H9 (cell line): ENCODE measurements around the gene ZNF586. TPM values are rescaled to one million over a fixed set of nuclear protein-coding genes. Genes with fewer than 3 reads are reported as not detected.
"Not testable (repeated sequence)": the region's sequence is repeated elsewhere in the genome, so short reads cannot be mapped to it uniquely, and the experiment has no call there.

Experiments
- DNase-seq: peaks from one replicate; pipeline ENCODE4 v3.0.0-alpha.2; 2017
- H2AFZ ChIP-seq: one replicate; pipeline ENCODE4 v1.6.1; 2013; ENCODE audit warnings: mild to moderate bottlenecking, low read length, control low read depth, moderate library complexity
- H2AK5ac ChIP-seq: 2 replicates; pipeline ENCODE4 v1.6.1; 2013; ENCODE audit warnings: low read length, control low read depth, mixed read lengths; ENCODE audit not compliant: insufficient read length
- H2BK120ac ChIP-seq: one replicate; pipeline ENCODE4 v1.6.1; 2013; ENCODE audit warnings: low read depth, mild to moderate bottlenecking, low read length, control low read depth, inconsistent platforms; ENCODE audit not compliant: poor library complexity, severe bottlenecking
- H2BK12ac ChIP-seq: 2 replicates; pipeline ENCODE4 v1.6.1; 2013; ENCODE audit warnings: low read length, control low read depth, mixed read lengths, low read depth; ENCODE audit not compliant: insufficient read length
- H2BK15ac ChIP-seq: 2 replicates; pipeline ENCODE4 v1.6.1; 2013; ENCODE audit warnings: low read depth, low read length, control low read depth
- H2BK20ac ChIP-seq: one replicate; pipeline ENCODE4 v1.6.1; 2013; ENCODE audit warnings: low read depth, mild to moderate bottlenecking, low read length, control low read depth, inconsistent platforms; ENCODE audit not compliant: poor library complexity, severe bottlenecking
- H2BK5ac ChIP-seq: 2 replicates; pipeline ENCODE4 v1.6.1; 2013; ENCODE audit warnings: low read length, control low read depth, mixed read lengths; ENCODE audit not compliant: insufficient read length
- H3K14ac ChIP-seq: 2 replicates; pipeline ENCODE4 v1.6.1; 2013; ENCODE audit warnings: low read length, control low read depth; ENCODE audit not compliant: insufficient read depth
- H3K18ac ChIP-seq: 2 replicates; pipeline ENCODE4 v1.6.1; 2013; ENCODE audit warnings: low read depth, mild to moderate bottlenecking, mixed read lengths, low read length, control low read depth; ENCODE audit not compliant: insufficient read length
- H3K23ac ChIP-seq: 2 replicates; pipeline ENCODE4 v1.6.1; 2013; ENCODE audit warnings: low read length, control low read depth, mixed read lengths, low read depth; ENCODE audit not compliant: insufficient read length
- H3K23me2 ChIP-seq: 2 replicates; pipeline ENCODE4 v1.6.1; 2013; ENCODE audit warnings: low read depth, mild to moderate bottlenecking, mixed read lengths, low read length, control low read depth; ENCODE audit not compliant: insufficient read length, poor library complexity, severe bottlenecking
- H3K27ac ChIP-seq: 2 replicates; pipeline ENCODE4 v1.5.1; 2013; ENCODE audit warnings: low read length, control low read depth, mixed read lengths, low read depth; ENCODE audit not compliant: insufficient read length
- H3K27me3 ChIP-seq: 2 replicates; pipeline ENCODE4 v1.6.1; 2013; ENCODE audit warnings: low read length, control low read depth, inconsistent platforms; ENCODE audit not compliant: insufficient read depth
- H3K4ac ChIP-seq: 2 replicates; pipeline ENCODE4 v1.6.1; 2013; ENCODE audit warnings: low read depth, mild to moderate bottlenecking, control low read depth, inconsistent platforms, low read length, moderate library complexity
- H3K4me1 ChIP-seq: 2 replicates; pipeline ENCODE4 v1.6.1; 2013; ENCODE audit warnings: low read length, control low read depth, inconsistent platforms; ENCODE audit not compliant: insufficient read depth
- H3K4me2 ChIP-seq: 2 replicates; pipeline ENCODE4 v1.6.1; 2013; ENCODE audit warnings: low read length, control low read depth, mixed read lengths; ENCODE audit not compliant: insufficient read length, insufficient read depth
- H3K56ac ChIP-seq: 2 replicates; pipeline ENCODE4 v1.6.1; 2013; ENCODE audit warnings: low read depth, mild to moderate bottlenecking, mixed read lengths, low read length, control low read depth; ENCODE audit not compliant: insufficient read length
- H3K79me1 ChIP-seq: 2 replicates; pipeline ENCODE4 v1.6.1; 2013; ENCODE audit warnings: low read depth, mild to moderate bottlenecking, moderate library complexity, low read length, control low read depth, inconsistent platforms; ENCODE audit not compliant: insufficient read depth, poor library complexity, severe bottlenecking
- H3K79me2 ChIP-seq: 2 replicates; pipeline ENCODE4 v1.6.1; 2013; ENCODE audit warnings: low read length, control low read depth, inconsistent platforms; ENCODE audit not compliant: insufficient read depth
- H3K9ac ChIP-seq: 2 replicates; pipeline ENCODE4 v1.6.1; 2013; ENCODE audit warnings: low read length, control low read depth, mixed read lengths; ENCODE audit not compliant: insufficient read length; ENCODE audit errors: extremely low read depth
- H3K9me3 ChIP-seq: one replicate; pipeline ENCODE4 v1.6.1; 2013; ENCODE audit warnings: low read depth, low read length, inconsistent platforms; ENCODE audit not compliant: control insufficient read depth
- H3T11ph ChIP-seq: one replicate; pipeline ENCODE4 v1.6.1; 2013; ENCODE audit warnings: mild to moderate bottlenecking, low read length, control low read depth, inconsistent platforms
- H4K20me1 ChIP-seq: one replicate; pipeline ENCODE4 v1.6.1; 2013; ENCODE audit not compliant: control insufficient read depth, insufficient read length, insufficient read depth
- H4K5ac ChIP-seq: 2 replicates; pipeline ENCODE4 v1.6.1; 2013; ENCODE audit warnings: low read depth, mild to moderate bottlenecking, mixed read lengths, low read length, control low read depth; ENCODE audit not compliant: insufficient read length
- H4K8ac ChIP-seq: replicated peaks from 2 replicates; pipeline ENCODE4 v1.6.1; 2013; ENCODE audit warnings: low read length, control low read depth, mixed read lengths, low read depth; ENCODE audit not compliant: insufficient read length
- H4K91ac ChIP-seq: 2 replicates; pipeline ENCODE4 v1.6.1; 2013; ENCODE audit warnings: low read depth, mild to moderate bottlenecking, moderate library complexity, mixed read lengths, low read length, control low read depth; ENCODE audit not compliant: insufficient read length
- H3K27ac Mint-ChIP-seq, 3 experiments: 2 replicates in 2 of 3; 3 replicates in 1 of 3; pipeline ENCODE4 v1.8.0; 2020 to 2021; ENCODE audit warnings: mixed read lengths in 3 of 3, mild to moderate bottlenecking in 1 of 3, moderate library complexity in 1 of 3
- H3K27me3 Mint-ChIP-seq: 2 replicates; pipeline ENCODE4 v1.8.0; 2021; ENCODE audit warnings: low read depth, mild to moderate bottlenecking, moderate library complexity, mixed read lengths
- H3K36me3 Mint-ChIP-seq, 3 experiments: 2 replicates in 2 of 3; 3 replicates in 1 of 3; pipeline ENCODE4 v1.8.0; 2020 to 2021; ENCODE audit warnings: low read depth in 3 of 3, mixed read lengths in 3 of 3; ENCODE audit not compliant: insufficient read depth in 1 of 3
- H3K4me1 Mint-ChIP-seq, 2 experiments: 2 replicates each; pipeline ENCODE4 v1.8.0; 2020; ENCODE audit warnings: mixed read lengths in 2 of 2
- H3K4me3 Mint-ChIP-seq, 2 experiments: 2 replicates in 1 of 2; 3 replicates in 1 of 2; pipeline ENCODE4 v1.8.0; 2020 to 2021; ENCODE audit warnings: mild to moderate bottlenecking in 2 of 2, mixed read lengths in 2 of 2, moderate library complexity in 1 of 2
- H3K9me3 Mint-ChIP-seq, 2 experiments: 2 replicates in 1 of 2; 3 replicates in 1 of 2; pipeline ENCODE4 v1.8.0; 2020; ENCODE audit warnings: mild to moderate bottlenecking in 2 of 2, mixed read lengths in 2 of 2, moderate library complexity in 1 of 2
- WGBS: extraction: QIAGEN DNeasy Blood & Tissue Kit; methylation state at CpG from one replicate; pipeline ENCODE4 v1.1.7; 2013; ENCODE audit warnings: missing lambda C conversion rate, low lambda C conversion rate, mixed read lengths; ENCODE audit not compliant: insufficient read length; ENCODE audit errors: extremely low coverage; 5-methylcytosine and 5-hydroxymethylcytosine counted together
- total RNA-seq: library from RNA; stranded (reverse); gene quantifications from 2 replicates; pipeline ENCODE4 v1.2.1, GENCODE V29; 2021

ZNF586 gene
- total RNA-seq, 1 experiment from 2014 or later: 17.6 TPM

GRCh38 chr19:57823608-57824007 lies 54.1 kb downstream of the ZNF586 start:
- H3K27me3 Mint-ChIP-seq, DNase-seq, H3K27me3 ChIP-seq, H4K5ac ChIP-seq, H2AK5ac ChIP-seq, H2BK12ac ChIP-seq, H3K18ac ChIP-seq, H3K23me2 ChIP-seq, H3K9me3 ChIP-seq, H3K4ac ChIP-seq, H3T11ph ChIP-seq, H2BK120ac ChIP-seq, H2AFZ ChIP-seq, H3K9ac ChIP-seq, H3K9me3 Mint-ChIP-seq, H4K8ac ChIP-seq, H4K91ac ChIP-seq, H3K14ac ChIP-seq, H2BK20ac ChIP-seq, H3K56ac ChIP-seq, H4K20me1 ChIP-seq, H2BK15ac ChIP-seq, H3K27ac ChIP-seq, H3K4me1 ChIP-seq, H3K4me3 Mint-ChIP-seq, H2BK5ac ChIP-seq, H3K4me2 ChIP-seq, H3K79me1 ChIP-seq, H3K23ac ChIP-seq: not testable (repeated sequence)
- peaks cover 36 to 37% of the 10 kb centered on the region in 2 experiments for H3K4me1 Mint-ChIP-seq
- peaks cover 43% of the 10 kb centered on the region for H3K79me2 ChIP-seq
- H3K36me3 Mint-ChIP-seq: peaks cover 15 to 66% (median 51%) of the 10 kb centered on the region in 3 experiments
- no CpG with 5 or more reads among the region's 4 CpGs for WGBS
- H3K27ac Mint-ChIP-seq: peak overlapping the region in 1 of 3 experiments; percentile 61; a peak in 2 of 7 replicates
